ENCODE measurements around the gene WNT2. TPM values are rescaled to one million over a fixed set of nuclear protein-coding genes. Genes with fewer than 3 reads are reported as not detected.

The WNT2 gene
- total RNA-seq, 1 experiment from 2014 or later, result not detected

- no peaks in the 10 kb centered on the region for H3K79me2 ChIP-seq (ENCODE audit: low read depth)
- no peak overlapping the region for H3K27ac ChIP-seq
- no peaks in the 10 kb centered on the region for H3F3A ChIP-seq (ENCODE audit: insufficient read depth, low read depth)
- H3K9me2 ChIP-seq (ENCODE audit: insufficient read depth), result no peaks in the 10 kb centered on the region; the same call in 1 of the 2 replicates
- CTCF ChIA-PET, result interaction anchor here (0.7 kb wide), 1 partner anchor 16 kb away, joined by 3 read pairs; no protein-coding TSS in a partner anchor
- intact Hi-C loops (cut with micrococcal nuclease; ENCODE audit: unreplicated experiment), result no loop called here
- DNase-seq, result no peak
- no peak overlapping the region for H3K4me3 ChIP-seq
- H2AFZ ChIP-seq, result no peak overlapping the region
- no TSS peak for BruUV-seq (replicated peaks)
- H4K20me1 ChIP-seq (ENCODE audit: insufficient read depth), result no peaks in the 10 kb centered on the region
- no peak for TF ChIP-seq EZH2 (IDR thresholded peaks at IDR 0.05; ENCODE audit: low read depth)
- TF ChIP-seq, protein P1, sequence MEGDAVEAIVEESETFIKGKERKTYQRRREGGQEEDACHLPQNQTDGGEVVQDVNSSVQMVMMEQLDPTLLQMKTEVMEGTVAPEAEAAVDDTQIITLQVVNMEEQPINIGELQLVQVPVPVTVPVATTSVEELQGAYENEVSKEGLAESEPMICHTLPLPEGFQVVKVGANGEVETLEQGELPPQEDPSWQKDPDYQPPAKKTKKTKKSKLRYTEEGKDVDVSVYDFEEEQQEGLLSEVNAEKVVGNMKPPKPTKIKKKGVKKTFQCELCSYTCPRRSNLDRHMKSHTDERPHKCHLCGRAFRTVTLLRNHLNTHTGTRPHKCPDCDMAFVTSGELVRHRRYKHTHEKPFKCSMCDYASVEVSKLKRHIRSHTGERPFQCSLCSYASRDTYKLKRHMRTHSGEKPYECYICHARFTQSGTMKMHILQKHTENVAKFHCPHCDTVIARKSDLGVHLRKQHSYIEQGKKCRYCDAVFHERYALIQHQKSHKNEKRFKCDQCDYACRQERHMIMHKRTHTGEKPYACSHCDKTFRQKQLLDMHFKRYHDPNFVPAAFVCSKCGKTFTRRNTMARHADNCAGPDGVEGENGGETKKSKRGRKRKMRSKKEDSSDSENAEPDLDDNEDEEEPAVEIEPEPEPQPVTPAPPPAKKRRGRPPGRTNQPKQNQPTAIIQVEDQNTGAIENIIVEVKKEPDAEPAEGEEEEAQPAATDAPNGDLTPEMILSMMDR (conservative IDR thresholded peaks at IDR 0.05), result no peak
- POLR2A ChIA-PET (ENCODE audit: unreplicated experiment), result no interaction called here
- H3K27me3 ChIP-seq (ENCODE audit: insufficient read depth, low read depth), result no peaks in the 10 kb centered on the region
- no peak overlapping the region for H3K4me2 ChIP-seq
- no peaks in the 10 kb centered on the region for H3K9me3 ChIP-seq (ENCODE audit: insufficient read depth, low read depth)
- H3K36me3 ChIP-seq (ENCODE audit: low read depth), result no peaks in the 10 kb centered on the region
- no peaks in the 10 kb centered on the region for H3K4me1 ChIP-seq (replicated peaks; ENCODE audit: insufficient read depth)
Observed at GRCh38 chr7:117229350-117229749, 93.5 kb downstream of the WNT2 start.

DNA sequence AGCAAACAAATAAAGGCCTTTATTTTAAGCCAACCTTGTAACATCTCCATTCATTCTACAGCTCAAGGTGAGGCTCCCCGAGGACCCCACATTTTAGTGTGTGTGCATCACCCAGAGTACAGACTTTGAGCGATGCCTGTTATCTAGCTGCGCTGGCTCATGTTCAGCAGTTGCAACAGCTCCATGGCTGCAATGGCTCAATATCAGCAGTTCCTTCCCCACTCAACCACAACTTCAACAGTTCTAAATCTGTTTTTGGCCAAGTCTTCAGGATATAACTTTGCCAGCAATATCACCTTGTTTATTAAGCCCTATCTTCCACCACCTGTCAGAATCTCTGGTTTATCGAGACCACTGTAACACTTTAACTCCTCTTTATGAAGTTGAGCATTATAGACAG lies 95.8 kb downstream of the WNT2 start:
- Histone ChIP-seq H3K79me2 (ENCODE audit: low read depth) (no peaks in the 10 kb centered on the region), H4K20me1 (ENCODE audit: insufficient read depth) (no peaks in the 10 kb centered on the region), H3K9me3 (ENCODE audit: insufficient read depth, low read depth) (no peaks in the 10 kb centered on the region), H3K27me3 (ENCODE audit: insufficient read depth, low read depth) (no peaks in the 10 kb centered on the region), H3F3A (ENCODE audit: insufficient read depth, low read depth) (no peaks in the 10 kb centered on the region), H3K4me3 (no peak overlapping the region), H3K9me2 (ENCODE audit: insufficient read depth) (no peaks in the 10 kb centered on the region; the same call in 1 of the 2 replicates), H3K4me1 (replicated peaks; ENCODE audit: insufficient read depth) (no peaks in the 10 kb centered on the region), H3K36me3 (ENCODE audit: low read depth) (no peaks in the 10 kb centered on the region), H3K27ac (no peak overlapping the region), H2AFZ (no peak overlapping the region), H3K4me2 (no peak overlapping the region)
- intact Hi-C loops (cut with micrococcal nuclease; ENCODE audit: unreplicated experiment), result no loop called here
- no peak for DNase-seq
- no TSS peak for BruUV-seq (replicated peaks)
- POLR2A ChIA-PET (ENCODE audit: unreplicated experiment), result no interaction called here
- TF ChIP-seq EZH2 (IDR thresholded peaks at IDR 0.05; ENCODE audit: low read depth), result no peak
- TF ChIP-seq, protein P1 (conservative IDR thresholded peaks at IDR 0.05), result no peak
- CTCF ChIA-PET, result no interaction called here

GRCh38 chr7:117225536-117225935 lies 97.3 kb downstream of the WNT2 start:
- no peak overlapping the region for H3K27ac ChIP-seq
- H3F3A ChIP-seq (ENCODE audit: insufficient read depth, low read depth), result no peaks in the 10 kb centered on the region
- H2AFZ ChIP-seq, result no peak overlapping the region
- no peak overlapping the region for H3K4me2 ChIP-seq
- H3K9me3 ChIP-seq (ENCODE audit: insufficient read depth, low read depth), result no peaks in the 10 kb centered on the region
- no peak for TF ChIP-seq EZH2 (IDR thresholded peaks at IDR 0.05; ENCODE audit: low read depth)
- TF ChIP-seq, protein P1 (conservative IDR thresholded peaks at IDR 0.05), result no peak
- no peaks in the 10 kb centered on the region for H4K20me1 ChIP-seq (ENCODE audit: insufficient read depth)
- no peak overlapping the region for H3K4me3 ChIP-seq
- CTCF ChIA-PET, result no interaction called here
- POLR2A ChIA-PET (ENCODE audit: unreplicated experiment), result no interaction called here
- no peaks in the 10 kb centered on the region for H3K79me2 ChIP-seq (ENCODE audit: low read depth)
- no peaks in the 10 kb centered on the region for H3K27me3 ChIP-seq (ENCODE audit: insufficient read depth, low read depth)
- H3K4me1 ChIP-seq (replicated peaks; ENCODE audit: insufficient read depth), result no peaks in the 10 kb centered on the region
- DNase-seq, result no peak
- intact Hi-C loops (cut with micrococcal nuclease; ENCODE audit: unreplicated experiment), result no loop called here
- H3K9me2 ChIP-seq (ENCODE audit: insufficient read depth), result no peaks in the 10 kb centered on the region; the same call in 1 of the 2 replicates
- no TSS peak for BruUV-seq (replicated peaks)
- H3K36me3 ChIP-seq (ENCODE audit: low read depth), result no peaks in the 10 kb centered on the region

Other genes with a start within 250 kb of the WNT2 start
- not detected in 2 replicates for gene ASZ1, start 104.4 kb upstream of the WNT2 start, total RNA-seq (2021)
- gene CFTR, start 157.0 kb upstream of the WNT2 start, total RNA-seq (2021), result not detected in 2 replicates